ENCODE measurements around the gene AGBL2. TPM values are rescaled to one million over a fixed set of nuclear protein-coding genes. Genes with fewer than 3 reads are reported as not detected.

The AGBL2 gene
- total and polyA plus RNA-seq, 2 donors (not counting 3 experiments of a cell fraction or from before 2014, with no cell fraction given), result 0.08 to 0.86 TPM

GRCh38 chr11:47689480-47689879 is 25.7 kb downstream of the AGBL2 start:
- FAIRE-seq, result no peak

More at GRCh38 chr11:47689480-47689879, 25.7 kb downstream of the AGBL2 start:
- H3K4me2 ChIP-seq (ENCODE audit: insufficient read depth, low read length), result no peak overlapping the region
- peaks cover 0 to 2% of the 10 kb centered on the region in 2 experiments for H3K27me3 ChIP-seq (ENCODE audit: control insufficient read depth in 2 of 2, insufficient read depth in 2 of 2, low read length in 2 of 2)
- DNase-seq (ENCODE audit: low read depth, low spot score), result no peak
- dilution Hi-C loops (cut with MboI; ENCODE audit: extremely low pct_ligation_motif_present, low sequenced_read_pairs), result no loop called here
- H4K20me1 ChIP-seq (replicated peaks; ENCODE audit: control insufficient read depth, extremely low read depth, insufficient read depth, low read length), result no peaks in the 10 kb centered on the region
- no peak overlapping the region for H3K27ac ChIP-seq (ENCODE audit: insufficient read depth, low read depth, low read length)
- TF ChIP-seq JUN (IDR thresholded peaks at IDR 0.05; ENCODE audit: borderline replicate concordance, insufficient read depth, insufficient read length, low read depth) (no peak), POLR2A (IDR thresholded peaks at IDR 0.05; ENCODE audit: low read depth, low read length) (no peak), POLR2AphosphoS5 (IDR thresholded peaks at IDR 0.05; ENCODE audit: insufficient read depth, low read depth, low read length) (no peak), MAX (IDR thresholded peaks at IDR 0.05; ENCODE audit: insufficient read depth, insufficient read length) (no peak), MYC (IDR thresholded peaks at IDR 0.05; ENCODE audit: low read depth, low read length) (no peak), EZH2 (IDR thresholded peaks at IDR 0.05; ENCODE audit: borderline replicate concordance, low read depth, low read length, severe bottlenecking) (no peak), GATA2 (IDR thresholded peaks at IDR 0.05; ENCODE audit: insufficient read depth, insufficient read length, low read depth, low read length) (no peak), CTCF (IDR thresholded peaks at IDR 0.05; ENCODE audit: extremely low read depth in 1 of 2, insufficient read depth in 1 of 2, low read depth in 1 of 2, low read length in 2 of 2) (no peak), FOS (IDR thresholded peaks at IDR 0.05; ENCODE audit: borderline replicate concordance, insufficient read depth, low read length) (no peak)
- H2AFZ ChIP-seq (ENCODE audit: low read depth, low read length), result no peak overlapping the region
- POLR2A ChIA-PET, result no interaction called here
- H3K79me2 ChIP-seq (ENCODE audit: control insufficient read depth, insufficient read depth, low read length), result no peaks in the 10 kb centered on the region
- intact Hi-C loops (cut with micrococcal nuclease), result no loop called here
- H3K4me1 ChIP-seq (ENCODE audit: control insufficient read depth, extremely low read depth, insufficient read depth, low read length), result no peaks in the 10 kb centered on the region
- H3K9me1 ChIP-seq (replicated peaks; ENCODE audit: control insufficient read depth, extremely low read depth, insufficient read depth, low read length), result no peaks in the 10 kb centered on the region
- no peak overlapping the region for H3K9ac ChIP-seq (replicated peaks; ENCODE audit: extremely low read depth, insufficient read depth, low read length)
- H3K36me3 ChIP-seq (ENCODE audit: control insufficient read depth in 2 of 2, extremely low read depth in 1 of 2, insufficient read depth in 2 of 2, low read length in 2 of 2), result no peaks in the 10 kb centered on the region
- no TSS peak for BruUV-seq (replicated peaks)
- H3K9me3 ChIP-seq (replicated peaks; ENCODE audit: control insufficient read depth, insufficient read depth, low read length), result no peaks in the 10 kb centered on the region
- no peak overlapping the region for H3K4me3 ChIP-seq (replicated peaks in 1 of 3; ENCODE audit: insufficient read depth in 1 of 3, low read depth in 1 of 3, low read length in 3 of 3)
- CTCF ChIA-PET, result interaction anchor here (1.5 kb wide), 1 partner anchor 25 kb away, joined by 4 read pairs; no protein-coding TSS in a partner anchor
